ENCODE results near the gene ZGPAT. TPM values are rescaled to one million over a fixed set of nuclear protein-coding genes. Genes with fewer than 3 reads are reported as not detected.

Gene ZGPAT
- total RNA-seq, 4 donors from 2014 or later, result 13.9 to 20.0 (median 16.6) TPM

- no peak for TF ChIP-seq CTCF (IDR thresholded peaks at IDR 0.05; ENCODE audit: low read depth)
These were observed 11.6 kb upstream of the ZGPAT start for GRCh38 chr20:63696306-63696627.

DNA sequence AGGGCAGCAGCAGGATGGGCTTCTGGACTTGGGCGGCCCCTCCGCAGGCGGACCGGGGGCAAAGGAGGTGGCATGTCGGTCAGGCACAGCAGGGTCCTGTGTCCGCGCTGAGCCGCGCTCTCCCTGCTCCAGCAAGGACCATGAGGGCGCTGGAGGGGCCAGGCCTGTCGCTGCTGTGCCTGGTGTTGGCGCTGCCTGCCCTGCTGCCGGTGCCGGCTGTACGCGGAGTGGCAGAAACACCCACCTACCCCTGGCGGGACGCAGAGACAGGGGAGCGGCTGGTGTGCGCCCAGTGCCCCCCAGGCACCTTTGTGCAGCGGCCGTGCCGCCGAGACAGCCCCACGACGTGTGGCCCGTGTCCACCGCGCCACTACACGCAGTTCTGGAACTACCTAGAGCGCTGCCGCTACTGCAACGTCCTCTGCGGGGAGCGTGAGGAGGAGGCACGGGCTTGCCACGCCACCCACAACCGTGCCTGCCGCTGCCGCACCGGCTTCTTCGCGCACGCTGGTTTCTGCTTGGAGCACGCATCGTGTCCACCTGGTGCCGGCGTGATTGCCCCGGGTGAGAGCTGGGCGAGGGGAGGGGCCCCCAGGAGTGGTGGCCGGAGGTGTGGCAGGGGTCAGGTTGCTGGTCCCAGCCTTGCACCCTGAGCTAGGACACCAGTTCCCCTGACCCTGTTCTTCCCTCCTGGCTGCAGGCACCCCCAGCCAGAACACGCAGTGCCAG lies 11.0 kb upstream of the ZGPAT start, which contains the start of gene TNFRSF6B:
TSS of gene TNFRSF6B (plus strand) at position 25 of the 729 bp plus-strand sequence. CDS start at position 141, 116 bp downstream.
- no peak for TF ChIP-seq CTCF (IDR thresholded peaks at IDR 0.05; ENCODE audit: low read depth)

DNA sequence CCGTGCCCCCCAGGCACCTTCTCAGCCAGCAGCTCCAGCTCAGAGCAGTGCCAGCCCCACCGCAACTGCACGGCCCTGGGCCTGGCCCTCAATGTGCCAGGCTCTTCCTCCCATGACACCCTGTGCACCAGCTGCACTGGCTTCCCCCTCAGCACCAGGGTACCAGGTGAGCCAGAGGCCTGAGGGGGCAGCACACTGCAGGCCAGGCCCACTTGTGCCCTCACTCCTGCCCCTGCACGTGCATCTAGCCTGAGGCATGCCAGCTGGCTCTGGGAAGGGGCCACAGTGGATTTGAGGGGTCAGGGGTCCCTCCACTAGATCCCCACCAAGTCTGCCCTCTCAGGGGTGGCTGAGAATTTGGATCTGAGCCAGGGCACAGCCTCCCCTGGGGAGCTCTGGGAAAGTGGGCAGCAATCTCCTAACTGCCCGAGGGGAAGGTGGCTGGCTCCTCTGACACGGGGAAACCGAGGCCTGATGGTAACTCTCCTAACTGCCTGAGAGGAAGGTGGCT lies 10.4 kb upstream of the ZGPAT start:
- no peak for TF ChIP-seq CTCF (IDR thresholded peaks at IDR 0.05; ENCODE audit: low read depth)

- no peak for TF ChIP-seq CTCF (IDR thresholded peaks at IDR 0.05; ENCODE audit: low read depth)
These were observed 9.8 kb upstream of the ZGPAT start for GRCh38 chr20:63697868-63698545.

DNA sequence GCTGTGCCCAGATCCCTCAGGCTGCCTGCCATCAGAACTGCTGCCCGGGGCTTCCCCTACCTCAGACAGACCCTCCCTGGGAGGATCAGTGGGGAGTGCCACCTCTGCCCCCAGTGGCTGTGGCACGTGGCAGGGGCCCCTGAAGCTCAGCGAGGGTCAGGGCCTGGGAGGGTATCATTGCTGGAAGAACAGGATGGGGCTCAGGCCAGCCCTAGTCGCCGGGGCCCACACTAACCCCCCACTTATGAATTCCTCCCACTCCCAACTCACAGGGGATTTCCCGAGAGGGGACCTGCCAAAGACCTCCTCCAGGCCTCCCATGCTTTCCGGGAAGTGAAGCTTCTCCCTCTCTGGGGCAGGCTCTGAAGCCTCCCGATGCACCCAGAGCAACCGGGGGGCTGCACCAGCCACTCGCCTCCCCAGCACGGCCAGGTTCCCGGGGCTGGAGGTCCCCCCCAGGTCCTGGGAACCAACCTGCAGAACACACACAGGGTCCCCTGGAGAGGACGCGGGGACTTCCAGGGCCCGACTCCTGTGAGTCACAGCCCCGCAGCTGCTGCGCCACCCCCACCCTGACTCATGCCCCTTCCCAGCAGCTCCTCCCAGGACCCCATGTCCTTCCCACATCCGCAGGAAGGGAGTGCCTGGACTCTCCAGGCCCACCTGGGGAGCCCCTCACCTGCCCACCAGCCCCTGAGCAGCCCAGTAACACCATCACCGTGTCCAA lies 8.9 kb upstream of the ZGPAT start:
- no peak for TF ChIP-seq CTCF (IDR thresholded peaks at IDR 0.05; ENCODE audit: low read depth)

- TF ChIP-seq CTCF (IDR thresholded peaks at IDR 0.05; ENCODE audit: low read depth), result no peak
These were observed 8.2 kb upstream of the ZGPAT start for GRCh38 chr20:63699466-63700198.
